GM19463 (cell line): ENCODE data around the gene IGFALS.
A peak's percentile ranks its signal among the peaks of the same experiment; 100 is the strongest.

ENCODE experiments used
- ATAC-seq: cut with Tn5 transposase; IDR thresholded peaks from one replicate; pipeline ENCODE4 v1.9.1; 2021; ENCODE audit warnings: mild to moderate bottlenecking, moderate library complexity; ENCODE audit not compliant: unreplicated experiment

Gene IGFALS

DNA sequence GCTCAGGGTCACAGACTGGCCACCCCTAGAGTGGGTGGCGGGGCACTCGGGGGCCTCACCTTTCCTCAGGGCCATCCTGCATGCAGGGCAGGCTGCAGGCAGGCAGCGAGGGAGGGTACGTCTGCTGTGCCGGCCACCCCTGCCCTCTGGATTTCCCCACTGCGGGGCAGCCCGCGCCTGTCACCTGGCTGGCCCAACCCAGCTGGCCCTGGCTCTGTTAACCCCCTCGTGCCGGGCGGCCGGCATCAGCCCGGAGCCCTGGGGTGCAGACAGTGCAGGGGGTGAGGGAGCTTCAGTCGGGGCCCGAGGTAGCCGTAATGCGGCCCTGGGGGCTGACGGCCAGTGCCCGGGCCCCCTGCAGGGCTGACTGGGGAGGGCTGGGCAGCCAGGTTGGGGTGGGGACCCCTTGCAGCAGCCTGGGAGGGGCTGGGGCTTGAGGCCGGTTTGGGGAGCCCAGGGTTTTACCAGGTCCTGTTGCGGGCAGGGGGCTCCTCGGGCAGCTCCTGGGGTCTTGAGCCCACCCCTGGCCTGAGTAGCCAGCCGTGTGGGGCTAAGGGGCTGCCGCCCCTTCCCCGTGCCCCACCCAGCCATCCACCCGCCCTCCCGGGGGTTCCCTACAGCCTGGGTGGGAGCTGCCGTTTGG lies at the start of gene IGFALS:
Gene IGFALS (minus strand): TSS at position 128 of the 643 bp plus-strand sequence. CDS start 53 bp downstream, at position 75.
- ATAC-seq: no peak

DNA sequence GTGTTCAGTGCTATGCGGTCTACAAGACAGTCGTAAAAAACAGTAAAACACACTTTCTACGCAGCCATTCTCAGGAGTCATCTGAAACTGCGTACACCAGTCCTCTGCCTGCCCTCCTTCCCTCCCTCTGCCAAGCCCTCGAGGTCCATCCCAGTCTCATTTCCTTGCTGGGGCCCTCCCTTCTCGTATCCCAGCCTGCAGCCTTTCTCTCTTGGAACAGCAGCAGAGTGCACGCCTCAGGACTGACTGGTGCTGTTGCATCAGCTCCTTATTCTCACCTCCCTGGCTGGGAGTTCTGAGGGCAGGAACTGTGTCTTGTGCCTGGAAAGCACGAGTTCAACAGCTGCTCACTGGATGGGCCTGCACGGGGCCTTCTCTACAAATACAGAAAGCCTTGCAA lies 46.0 kb upstream of the IGFALS start:
- no peak for ATAC-seq

DNA sequence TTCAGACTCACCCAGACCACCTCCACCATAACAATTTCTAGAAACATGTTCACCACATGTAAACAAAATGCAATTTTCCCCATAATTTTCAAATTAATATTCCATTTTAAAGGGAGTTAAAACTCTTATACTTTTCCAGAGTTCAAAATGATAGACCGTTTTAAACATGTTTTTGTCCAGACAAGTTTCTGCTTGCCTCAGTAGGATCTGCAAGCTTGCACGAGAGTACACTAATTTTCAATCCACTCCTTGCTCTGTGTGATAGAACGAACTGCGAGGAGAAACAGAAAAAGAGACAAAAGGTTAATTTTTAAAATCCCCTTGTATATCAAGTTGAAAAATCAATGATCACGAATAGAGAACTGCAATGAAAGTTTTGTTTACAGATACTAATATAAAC lies 40.6 kb upstream of the IGFALS start:
- no peak for ATAC-seq

DNA sequence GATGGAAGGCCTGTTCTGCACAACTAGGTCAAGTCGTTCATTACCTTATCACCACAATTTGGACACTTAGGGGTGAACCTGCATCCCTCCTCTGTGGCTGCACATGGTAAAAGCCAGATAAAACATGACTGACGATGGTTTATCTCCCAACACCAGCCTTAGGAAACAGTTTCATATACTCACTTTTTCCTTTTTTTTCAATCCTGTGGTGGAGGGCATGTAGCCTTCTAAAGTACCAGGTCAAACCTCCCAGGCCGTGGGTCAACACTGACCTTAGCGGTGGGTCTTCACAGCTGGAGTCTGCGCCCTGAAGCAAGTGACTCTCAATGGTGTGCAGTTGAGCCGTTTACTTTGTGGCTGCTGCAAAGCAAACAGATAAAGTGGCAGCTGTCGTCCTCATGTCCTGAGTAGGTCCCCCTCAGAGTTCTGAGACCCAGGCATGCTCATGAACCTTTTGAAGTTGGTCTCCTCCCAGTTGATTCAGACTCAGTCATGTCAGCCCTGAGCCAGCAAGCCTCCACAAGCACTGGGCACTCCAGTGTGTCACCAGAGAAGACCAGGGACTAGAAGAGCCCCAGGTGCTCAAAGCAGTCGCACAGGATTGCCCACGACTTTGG lies 39.4 kb upstream of the IGFALS start:
- ATAC-seq: no peak

DNA sequence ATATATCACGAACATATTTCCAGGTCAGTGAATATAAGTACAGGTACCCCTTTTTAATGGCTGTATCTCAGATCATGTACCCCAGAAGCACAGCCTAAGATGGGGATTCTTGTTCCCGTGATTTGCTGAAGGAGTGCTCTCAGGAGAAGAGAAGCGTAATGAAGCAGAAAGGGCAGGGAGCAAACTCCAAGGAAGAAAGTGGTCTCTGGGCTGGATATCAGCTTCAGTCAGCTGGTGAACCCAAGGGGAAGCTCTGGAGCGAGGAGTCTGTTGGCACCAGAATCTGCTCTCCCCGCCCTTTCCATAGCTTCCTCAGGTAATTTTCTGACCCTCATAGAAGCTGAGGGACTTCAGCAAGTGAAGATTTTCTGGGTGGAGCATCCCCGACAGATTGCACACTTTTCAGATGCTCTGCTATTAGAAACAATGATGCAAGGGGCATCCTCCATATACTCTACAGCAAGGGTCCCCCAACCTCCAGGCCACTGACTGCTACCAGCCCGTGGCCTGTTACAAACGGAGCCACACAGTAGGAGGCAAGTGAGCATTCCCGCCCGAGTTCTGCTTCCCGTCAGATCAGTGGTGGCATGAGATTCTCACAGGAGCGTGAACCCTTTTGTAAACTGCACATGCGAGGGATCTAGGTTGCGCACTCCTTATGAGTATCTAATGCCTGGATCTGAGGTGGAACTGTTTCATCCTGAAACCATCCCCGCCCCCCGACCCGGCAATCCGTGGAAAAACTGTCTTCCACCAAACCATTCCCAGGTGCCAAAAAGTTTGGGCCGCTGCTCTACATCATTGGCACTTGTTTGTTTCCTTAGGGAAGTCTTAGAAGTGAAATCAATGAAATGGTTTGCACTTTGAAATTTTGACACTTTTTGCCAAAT lies 37.9 kb upstream of the IGFALS start:
- no peak for ATAC-seq

DNA sequence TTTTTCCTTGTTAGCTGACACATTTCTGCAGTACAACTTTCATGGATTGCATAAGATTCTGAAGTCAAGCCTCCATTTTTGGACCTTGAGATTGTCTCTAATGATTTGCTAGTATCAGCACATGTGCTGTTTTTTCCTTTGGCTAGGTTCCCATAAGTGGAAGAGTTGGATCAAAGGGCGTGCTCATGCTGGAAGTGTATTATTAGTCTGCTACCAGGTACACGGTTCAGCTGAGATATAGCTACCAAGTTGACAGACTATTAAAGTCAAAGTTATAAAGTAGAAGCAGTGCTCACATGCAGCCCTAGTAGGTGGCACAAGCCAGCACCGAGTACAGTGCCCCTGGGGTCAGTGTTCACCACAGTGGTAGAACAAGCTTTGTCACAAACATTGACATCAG lies 36.7 kb upstream of the IGFALS start:
- ATAC-seq: no peak

DNA sequence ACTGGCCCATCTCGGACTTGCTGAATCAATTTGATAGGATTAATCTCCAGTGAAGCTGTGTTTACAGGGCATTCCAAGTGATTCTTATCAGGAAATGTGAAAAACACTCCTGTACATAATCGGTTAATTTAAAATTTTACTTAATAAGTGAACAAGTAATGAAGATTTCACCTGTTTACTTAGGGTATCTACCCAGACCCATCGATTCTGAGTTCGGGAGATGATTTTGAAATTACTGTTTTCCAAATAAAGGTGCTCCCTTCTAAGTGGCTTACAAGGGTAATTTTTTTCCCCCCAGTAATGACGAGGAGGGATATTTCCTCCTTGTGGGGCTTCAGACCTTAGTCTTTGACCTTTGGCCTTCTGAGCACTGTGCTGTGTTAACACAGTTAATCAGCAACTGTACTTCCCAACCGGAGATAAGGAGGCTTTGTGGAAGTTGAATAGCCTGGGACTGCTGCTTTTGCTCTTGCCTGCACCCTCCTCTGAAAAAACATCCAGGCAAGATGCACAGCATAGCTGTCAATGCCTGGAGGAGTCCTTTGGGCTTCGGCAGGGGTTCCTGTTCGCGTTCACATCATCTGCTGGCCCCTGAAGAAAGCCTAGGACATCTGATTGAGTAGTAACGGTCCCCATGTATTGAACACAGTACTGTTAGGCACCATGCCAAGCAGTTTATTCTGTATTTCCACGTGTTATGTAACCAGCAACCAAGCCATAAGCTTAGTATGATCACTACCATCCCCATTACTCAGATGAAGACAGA lies 35.3 kb upstream of the IGFALS start:
- no peak for ATAC-seq

DNA sequence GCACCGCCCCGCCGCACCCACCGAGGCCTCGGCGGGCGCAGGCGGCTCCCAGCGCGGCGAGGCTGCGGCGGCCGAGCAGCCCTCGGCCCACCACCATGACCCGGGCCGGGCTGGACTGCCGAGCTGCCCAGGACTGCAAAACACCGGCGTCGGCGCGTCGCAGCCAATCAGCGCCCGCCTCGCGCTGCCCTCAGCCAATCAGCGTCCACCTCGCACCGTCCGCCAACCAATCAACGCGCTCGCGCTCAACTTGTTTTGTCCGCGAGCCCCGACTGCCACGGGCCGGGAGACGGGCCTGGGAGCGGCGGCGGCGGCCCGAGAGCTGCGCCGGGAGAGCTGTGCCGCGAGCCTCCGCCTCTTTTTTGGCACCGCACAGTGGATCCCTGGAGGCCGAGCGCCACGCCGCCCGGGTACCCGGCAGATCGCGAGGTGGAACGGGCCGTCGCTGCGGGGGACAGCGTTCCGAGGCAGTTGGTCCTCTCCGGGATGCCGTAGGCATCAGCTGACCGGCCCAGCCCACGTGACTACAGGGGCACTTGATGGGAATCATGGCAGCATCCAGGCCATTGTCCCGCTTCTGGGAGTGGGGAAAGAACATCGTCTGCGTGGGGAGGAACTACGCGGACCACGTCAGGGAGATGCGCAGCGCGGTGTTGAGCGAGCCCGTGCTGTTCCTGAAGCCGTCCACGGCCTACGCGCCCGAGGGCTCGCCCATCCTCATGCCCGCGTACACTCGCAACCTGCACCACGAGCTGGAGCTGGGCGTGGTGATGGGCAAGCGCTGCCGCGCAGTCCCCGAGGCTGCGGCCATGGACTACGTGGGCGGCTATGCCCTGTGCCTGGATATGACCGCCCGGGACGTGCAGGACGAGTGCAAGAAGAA lies 33.4 kb upstream of the IGFALS start, which contains the start of the genes FAHD1 and HAGH:
Gene FAHD1 (plus strand): TSS at position 516 of the 883 bp plus-strand sequence. CDS start 33 bp downstream, at position 549.
Gene HAGH (minus strand): TSS at position 135 of the 883 bp plus-strand sequence. CDS start 38 bp downstream, at position 97.
- ATAC-seq: peak; percentile 86

DNA sequence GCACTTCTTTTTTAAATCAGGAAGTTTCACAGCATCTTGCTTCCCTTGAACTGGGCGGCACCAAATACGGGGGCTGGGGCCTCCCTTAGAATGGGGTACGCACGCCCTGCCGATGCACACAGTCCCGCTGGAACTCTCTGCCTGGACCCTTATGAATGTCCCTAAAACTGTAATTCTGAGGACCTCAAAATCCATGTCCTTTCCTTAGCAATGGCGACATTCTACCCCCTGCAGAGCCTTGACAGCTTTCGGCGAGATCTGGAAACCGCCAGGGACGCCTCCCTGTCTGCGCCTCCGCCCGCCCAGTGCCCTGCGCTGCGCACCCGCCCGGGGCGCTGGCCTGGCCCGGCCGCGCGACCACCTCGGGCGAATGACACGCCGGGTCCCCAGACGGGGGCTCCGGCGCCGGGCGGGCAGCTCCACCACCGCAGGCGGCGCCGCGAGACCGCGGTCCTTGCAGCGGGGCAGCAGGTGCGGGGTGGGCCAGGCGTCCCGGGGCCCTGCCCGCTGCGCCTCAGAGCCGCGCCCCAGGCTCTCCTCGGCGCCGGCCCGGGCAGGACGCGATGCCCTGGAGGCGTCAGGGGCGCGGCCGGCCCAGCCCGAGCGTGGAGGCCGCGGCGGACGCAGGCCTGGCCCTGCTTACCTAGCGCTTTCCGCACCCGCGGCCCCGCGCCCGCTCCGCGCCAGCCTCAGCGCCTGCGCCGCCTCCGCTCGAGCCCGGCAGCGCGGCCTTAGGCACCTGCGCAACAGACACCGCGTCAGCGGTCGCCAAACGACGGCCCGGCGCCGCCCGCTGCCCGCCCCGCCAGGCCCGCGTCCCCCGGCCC lies 32.6 kb upstream of the IGFALS start:
- ATAC-seq: peak; percentile 45

DNA sequence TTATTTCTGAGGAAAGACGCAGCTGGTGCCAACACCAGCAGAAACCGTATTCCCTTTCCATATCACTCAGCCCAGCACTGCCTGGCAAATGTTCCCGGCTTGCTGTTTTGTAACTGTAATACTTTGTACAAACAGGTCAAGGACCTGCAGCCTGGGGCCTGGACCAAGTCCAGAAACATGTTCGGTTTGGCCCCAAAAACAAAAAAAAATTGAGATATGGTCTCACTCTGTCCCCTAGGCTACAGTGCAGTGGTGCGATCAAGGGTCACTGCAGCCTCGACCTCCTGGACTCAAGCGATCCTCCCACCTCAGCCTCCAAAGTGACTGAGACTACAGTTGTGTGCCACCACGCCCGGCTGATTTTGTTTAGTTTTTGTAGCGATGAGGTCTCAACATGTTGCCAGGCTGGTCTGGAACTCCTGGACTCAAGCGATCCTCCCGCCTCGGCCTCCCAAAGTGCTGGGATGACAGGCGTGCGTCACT lies 31.9 kb upstream of the IGFALS start:
- no peak for ATAC-seq

DNA sequence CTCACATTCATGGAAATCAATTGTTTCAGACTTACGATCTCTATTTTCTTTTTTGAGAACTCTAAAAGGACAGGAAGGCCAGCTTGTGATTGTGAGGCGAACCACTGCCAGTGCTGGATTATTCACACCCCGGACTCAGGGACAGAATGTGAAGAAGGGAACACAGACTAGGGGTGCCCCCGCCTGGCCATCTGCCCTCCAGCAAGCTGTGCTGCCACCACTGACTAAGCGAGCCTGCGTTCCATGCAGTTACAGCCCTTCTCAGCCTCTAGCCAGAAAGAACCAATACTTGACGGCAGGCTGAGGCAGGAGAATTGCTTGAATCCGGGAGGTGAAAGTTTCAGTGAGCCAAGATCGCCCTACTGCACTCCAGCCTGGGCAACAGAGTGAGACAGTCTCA lies 30.3 kb upstream of the IGFALS start:
- ATAC-seq: no peak

DNA sequence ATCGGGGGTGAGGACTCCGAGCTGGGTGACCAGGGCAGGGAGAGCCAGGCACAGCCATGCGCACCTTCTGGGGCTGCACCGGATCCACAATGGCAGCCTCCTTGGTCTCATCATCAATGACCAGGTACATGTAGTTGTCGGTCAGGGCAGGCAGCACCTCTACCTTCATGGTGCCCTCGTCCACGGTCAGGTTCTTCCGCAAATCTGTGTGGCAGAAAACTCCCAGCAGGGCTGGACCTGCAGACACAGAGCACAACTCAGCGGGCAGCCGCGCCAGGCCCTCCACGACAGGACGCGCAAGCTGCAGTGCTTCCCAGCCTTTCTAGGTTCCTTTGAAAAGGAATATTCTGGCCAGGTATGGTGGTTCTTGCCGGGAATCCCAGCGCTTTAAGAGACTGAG lies 29.3 kb upstream of the IGFALS start:
- no peak for ATAC-seq

DNA sequence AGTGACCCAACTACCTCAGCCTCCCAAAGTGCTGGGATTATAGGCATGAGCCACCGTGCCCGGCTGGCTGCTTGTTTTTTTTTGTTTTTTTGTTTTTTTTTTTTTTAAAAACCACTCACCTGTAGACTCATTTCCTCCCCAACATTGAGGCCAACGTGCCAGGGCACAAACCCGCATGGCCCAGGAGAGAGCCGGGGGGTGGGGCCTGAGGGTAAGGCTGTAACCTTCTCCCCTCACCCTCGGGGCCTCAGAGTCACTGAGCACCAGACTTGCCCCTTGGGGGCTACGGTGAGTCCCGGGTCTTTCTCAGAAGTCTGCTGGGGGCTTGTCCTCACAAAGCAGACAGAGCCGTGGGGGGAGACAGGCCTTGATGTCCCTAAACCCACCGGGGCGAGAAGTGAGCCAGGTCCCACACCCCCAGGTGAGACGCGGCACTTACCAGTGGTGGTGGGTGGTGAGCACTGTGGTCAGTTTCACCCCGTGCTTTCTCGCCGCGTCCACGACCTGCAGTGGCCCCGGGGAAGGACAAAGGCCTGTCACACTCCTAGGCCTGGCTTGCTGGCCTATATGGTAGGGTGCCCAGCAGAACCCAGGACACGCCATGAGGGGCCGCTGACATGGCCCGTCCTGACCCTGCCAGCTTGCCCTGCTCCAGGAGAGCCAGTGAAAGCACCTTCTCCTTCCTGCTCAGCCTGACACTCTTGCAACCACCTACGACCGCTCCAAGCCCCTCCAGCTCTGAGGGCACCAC lies 28.5 kb upstream of the IGFALS start:
- ATAC-seq: no peak

DNA sequence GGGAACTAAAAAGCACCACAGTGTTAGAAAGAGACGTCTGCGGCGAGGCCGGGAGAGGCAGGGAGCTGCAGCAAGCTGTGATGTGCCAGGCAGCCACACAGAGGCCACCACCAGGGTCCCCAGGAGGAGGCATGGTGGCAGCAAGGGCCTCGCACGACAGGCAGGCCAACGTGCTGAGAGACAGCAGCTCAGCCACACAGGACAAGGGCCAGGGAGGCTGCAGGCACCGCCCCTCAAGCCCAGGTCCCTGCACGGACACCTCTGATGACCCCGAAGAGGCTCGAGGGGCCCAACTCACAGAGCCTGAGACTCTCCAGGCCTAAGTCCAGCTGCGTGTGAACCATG lies 27.4 kb upstream of the IGFALS start:
- ATAC-seq: no peak

DNA sequence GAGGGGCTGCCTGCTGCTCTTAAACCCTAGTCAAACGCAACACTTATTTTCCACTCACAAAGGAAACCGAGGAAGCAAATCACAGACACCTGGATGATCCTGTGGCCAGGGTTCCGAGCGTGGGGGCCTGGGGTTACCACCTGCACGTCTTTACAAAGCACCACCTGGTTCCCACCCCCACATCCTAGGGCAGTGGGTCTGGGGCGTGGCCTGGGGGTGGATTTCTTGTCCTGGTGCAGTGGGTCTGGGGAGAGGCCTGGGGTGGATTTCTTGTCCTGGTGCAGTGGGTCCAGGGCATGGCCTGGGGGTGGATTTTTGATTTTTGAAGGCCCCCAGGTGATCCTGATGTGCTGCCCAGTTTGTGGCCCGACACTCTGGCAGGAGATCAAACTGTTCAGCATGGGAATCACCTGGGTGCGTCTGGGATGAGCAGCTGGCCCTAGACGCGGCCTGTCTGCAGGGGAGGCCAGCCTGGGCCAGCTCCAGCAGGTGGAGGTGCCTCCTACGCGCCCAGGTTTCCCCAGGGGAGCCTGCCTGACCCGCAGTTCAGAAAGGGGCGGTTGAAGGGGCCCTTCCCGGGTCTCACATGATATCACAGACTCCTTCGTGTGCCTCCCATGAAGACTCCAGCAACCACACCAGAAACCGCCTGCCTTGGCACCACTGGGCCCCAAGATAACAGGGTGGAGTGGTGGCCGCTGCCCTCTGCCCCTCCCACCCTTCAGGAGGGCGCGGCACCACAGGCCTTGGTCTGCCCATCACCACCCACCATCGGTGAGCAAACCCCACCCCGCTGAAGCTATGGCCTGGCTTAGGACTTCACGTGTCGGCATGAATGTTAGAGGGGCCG lies 26.8 kb upstream of the IGFALS start:
- no peak for ATAC-seq

DNA sequence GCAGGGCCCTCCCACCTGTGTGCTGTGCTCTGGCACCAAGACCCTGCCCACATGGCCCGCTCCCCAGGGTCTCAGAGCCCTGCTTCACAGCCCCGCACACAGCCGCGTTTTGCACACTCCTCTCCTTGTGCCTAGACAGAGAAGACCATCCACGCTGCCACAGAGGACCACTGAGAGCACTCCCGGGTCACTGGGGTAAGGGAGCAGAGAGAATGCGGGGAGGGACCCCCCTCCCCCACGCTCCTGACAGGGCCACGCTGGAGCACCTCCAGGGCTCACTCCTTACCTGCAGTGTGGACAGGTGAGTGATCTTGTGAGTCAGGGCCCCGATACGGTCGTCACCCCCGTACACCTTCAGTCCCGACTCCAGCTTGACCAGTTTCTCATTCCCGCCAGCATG lies 26.1 kb upstream of the IGFALS start:
- ATAC-seq: no peak

DNA sequence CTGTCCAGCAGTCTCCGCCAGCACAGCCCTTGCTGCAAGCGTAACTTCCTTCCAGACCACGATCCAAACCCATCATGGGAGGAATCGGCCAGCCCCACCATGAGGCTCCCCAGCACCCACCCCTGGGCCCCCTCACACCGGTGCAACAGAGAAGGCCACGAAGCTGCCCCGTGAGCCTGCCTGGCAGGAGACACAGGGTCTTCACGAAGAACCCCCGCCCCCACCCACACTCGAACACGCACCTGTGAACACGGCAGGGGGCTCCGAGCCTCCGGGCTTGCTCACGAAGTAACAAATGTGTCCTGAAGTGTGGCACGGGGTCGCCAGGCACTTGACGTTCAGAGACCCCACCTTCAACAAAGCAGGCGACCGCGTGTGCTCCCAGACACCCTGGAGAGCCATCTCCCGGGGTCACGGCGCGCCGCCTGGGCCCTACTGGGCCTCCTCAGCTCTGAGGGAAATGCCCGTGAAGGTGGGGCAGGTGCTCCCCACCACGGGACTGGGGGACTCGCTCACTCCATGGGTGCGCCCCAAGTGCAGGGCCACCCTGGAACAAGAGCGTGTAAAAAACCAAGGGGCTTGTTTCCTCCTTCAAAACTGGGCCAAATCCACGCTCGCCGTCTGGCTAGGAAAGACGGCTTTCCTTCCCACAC lies 25.5 kb upstream of the IGFALS start:
- ATAC-seq: no peak
